ENCODE data around the gene SEC23A. TPM values are rescaled to one million over a fixed set of nuclear protein-coding genes. Genes with fewer than 3 reads are reported as not detected.
A peak's percentile ranks its signal among the peaks of the same experiment; 100 is the strongest.

SEC23A gene
- total and polyA plus RNA-seq, 2 of the 13 experiments (the other 11 are each of a cell fraction or from before 2014, with no cell fraction given): 403 to 887 TPM

DNA sequence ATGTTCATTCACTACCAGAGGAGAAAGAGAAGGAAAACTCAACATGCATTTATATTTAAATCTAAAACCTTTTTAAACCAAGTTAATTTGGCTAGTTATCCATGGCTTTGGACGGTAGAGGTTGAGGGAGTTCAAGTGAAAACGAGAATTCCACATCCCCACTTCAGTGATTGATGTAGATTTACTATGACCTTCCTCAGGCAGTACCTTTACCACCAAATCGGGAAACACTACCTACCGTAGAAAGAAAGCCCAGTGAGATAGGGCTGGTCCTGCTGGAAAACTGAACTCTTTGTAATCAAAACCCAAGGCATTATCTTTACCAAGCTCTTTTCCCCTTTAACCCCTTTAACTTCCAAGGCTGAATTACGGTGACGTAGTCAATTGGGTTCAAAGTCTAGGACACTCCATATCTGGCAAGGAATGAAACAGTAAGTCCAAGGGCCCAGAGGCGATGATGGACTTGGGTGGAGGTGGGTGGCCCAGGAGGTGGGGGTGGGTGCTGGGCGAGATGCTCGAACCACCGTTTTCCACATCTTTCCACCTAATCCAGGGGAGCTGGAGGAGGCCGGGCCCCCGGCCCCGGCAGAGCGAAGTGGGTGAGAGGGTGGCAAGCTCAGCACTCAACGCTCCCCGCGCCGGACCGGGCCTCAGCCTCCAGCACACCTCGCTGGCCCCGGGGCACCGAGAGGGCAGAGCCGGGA is 618 bp downstream of the SEC23A start (continued):
- TF ChIP-seq ETV6 (CRISPR knock-in tag; conservative IDR thresholded peaks at IDR 0.05) (no peak), ZNF710 (CRISPR knock-in tag; IDR thresholded peaks at IDR 0.05; ENCODE audit: borderline replicate concordance) (no peak), AHDC1 (CRISPR knock-in tag; IDR thresholded peaks at IDR 0.05; ENCODE audit: borderline replicate concordance) (0 out of 2 replicates have a peak, but pooled peaks have one; percentile 6), HIC2 (CRISPR knock-in tag; IDR thresholded peaks at IDR 0.05; ENCODE audit: low read depth) (no peak; the same call in 1 of the 2 replicates), CHCHD3 (CRISPR knock-in tag; IDR thresholded peaks at IDR 0.05) (no peak), SIX4 (CRISPR knock-in tag; IDR thresholded peaks at IDR 0.05) (no peak), BHLHE40 (IDR thresholded peaks at IDR 0.05; ENCODE audit: low read length) (no peak), DNMT3B (CRISPR knock-in tag; conservative IDR thresholded peaks at IDR 0.05) (peak; percentile 77; the same call in 1 of the 2 replicates), ZNF543 (CRISPR knock-in tag; IDR thresholded peaks at IDR 0.05) (no peak), ZNF20 (CRISPR knock-in tag; IDR thresholded peaks at IDR 0.05) (no peak; the same call in 1 of the 2 replicates), MTA3 (CRISPR knock-in tag; IDR thresholded peaks at IDR 0.05) (no peak), DPF2 (CRISPR knock-in tag; IDR thresholded peaks at IDR 0.05; ENCODE audit: borderline replicate concordance, low read depth) (no peak; the same call in 1 of the 2 replicates), ZNF253 (CRISPR knock-in tag; IDR thresholded peaks at IDR 0.05; ENCODE audit: borderline replicate concordance) (no peak; the same call in 1 of the 2 replicates), HMGA1 (CRISPR knock-in tag; conservative IDR thresholded peaks at IDR 0.05) (no peak), ZFP90 (CRISPR knock-in tag; IDR thresholded peaks at IDR 0.05; ENCODE audit: borderline replicate concordance) (peak; percentile 76; the same call in 1 of the 2 replicates)
- TF ChIP-seq, protein P1, sequence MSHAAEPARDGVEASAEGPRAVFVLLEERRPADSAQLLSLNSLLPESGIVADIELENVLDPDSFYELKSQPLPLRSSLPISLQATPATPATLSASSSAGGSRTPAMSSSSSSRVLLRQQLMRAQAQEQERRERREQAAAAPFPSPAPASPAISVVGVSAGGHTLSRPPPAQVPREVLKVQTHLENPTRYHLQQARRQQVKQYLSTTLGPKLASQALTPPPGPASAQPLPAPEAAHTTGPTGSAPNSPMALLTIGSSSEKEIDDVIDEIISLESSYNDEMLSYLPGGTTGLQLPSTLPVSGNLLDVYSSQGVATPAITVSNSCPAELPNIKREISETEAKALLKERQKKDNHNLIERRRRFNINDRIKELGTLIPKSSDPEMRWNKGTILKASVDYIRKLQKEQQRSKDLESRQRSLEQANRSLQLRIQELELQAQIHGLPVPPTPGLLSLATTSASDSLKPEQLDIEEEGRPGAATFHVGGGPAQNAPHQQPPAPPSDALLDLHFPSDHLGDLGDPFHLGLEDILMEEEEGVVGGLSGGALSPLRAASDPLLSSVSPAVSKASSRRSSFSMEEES (CRISPR knock-in tag; IDR thresholded peaks at IDR 0.05): peak; percentile 23; the same call in 1 of the 2 replicates
- TF ChIP-seq, protein P2, sequence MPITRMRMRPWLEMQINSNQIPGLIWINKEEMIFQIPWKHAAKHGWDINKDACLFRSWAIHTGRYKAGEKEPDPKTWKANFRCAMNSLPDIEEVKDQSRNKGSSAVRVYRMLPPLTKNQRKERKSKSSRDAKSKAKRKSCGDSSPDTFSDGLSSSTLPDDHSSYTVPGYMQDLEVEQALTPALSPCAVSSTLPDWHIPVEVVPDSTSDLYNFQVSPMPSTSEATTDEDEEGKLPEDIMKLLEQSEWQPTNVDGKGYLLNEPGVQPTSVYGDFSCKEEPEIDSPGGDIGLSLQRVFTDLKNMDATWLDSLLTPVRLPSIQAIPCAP (CRISPR knock-in tag; IDR thresholded peaks at IDR 0.05; ENCODE audit: low read depth): no peak
